ENCODE data around the gene IL1RAPL1.

The IL1RAPL1 gene

DNA sequence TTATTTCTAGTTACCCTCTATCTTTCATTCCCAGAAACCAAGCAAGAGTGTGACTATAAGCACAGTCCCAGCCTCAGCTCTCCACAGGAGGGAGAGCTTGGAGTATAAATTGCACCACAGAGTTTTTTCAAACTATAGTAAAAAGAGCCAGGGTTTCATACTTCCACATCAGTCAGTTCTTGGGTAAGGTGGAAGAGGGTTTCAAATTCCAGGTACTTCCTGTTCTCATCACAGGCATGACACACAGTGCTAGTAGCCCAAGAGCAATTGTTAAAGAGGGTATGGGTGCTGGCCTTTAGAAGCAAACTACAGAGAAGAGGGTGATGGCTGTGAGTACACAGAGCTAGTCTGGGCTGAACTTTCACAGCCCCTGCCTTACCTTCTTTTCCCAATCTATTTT, 5.7 kb upstream of the IL1RAPL1 start:
- Histone ChIP-seq H3K4me1 (ENCODE audit: insufficient read depth, insufficient read length) (no peaks in the 10 kb centered on the region), H3K9ac (ENCODE audit: insufficient read length, low read depth) (no peak overlapping the region), H3K9me3 (ENCODE audit: insufficient read depth, low read length) (no peaks in the 10 kb centered on the region), H3K36me3 (ENCODE audit: insufficient read depth, insufficient read length, low read length) (no peaks in the 10 kb centered on the region), H3K4me3 (ENCODE audit: insufficient read length, low read depth) (no peak overlapping the region), H3K27me3 (ENCODE audit: insufficient read depth, insufficient read length) (no peaks in the 10 kb centered on the region)
- TF ChIP-seq YY1 (IDR thresholded peaks at IDR 0.05; ENCODE audit: insufficient read depth, insufficient read length) (no peak), SUZ12 (IDR thresholded peaks at IDR 0.05; ENCODE audit: extremely low read depth, insufficient read depth, insufficient read length) (no peak), ZNF274 (IDR thresholded peaks at IDR 0.05; ENCODE audit: low read depth, low read length) (no peak)
- DNase-seq (ENCODE audit: low read depth, low spot score): no peak

DNA sequence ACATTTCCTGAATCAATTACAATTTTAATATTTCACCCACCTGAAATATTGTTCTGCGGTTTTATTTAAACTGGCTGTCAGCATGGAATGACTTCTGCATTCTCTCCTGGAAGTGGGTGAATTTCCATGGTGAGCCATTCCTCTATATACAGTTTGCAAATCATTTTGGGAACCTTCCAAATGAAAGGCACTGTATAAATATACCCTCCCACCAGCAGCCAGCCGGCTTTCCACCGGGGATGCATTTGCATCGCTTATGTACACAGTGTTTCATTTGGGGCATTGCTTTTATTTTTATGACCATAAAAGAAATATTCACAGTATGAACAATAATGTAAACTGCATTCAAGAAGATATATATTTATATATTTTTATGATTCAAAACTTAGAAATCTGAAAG, 4.7 kb upstream of the IL1RAPL1 start:
- DNase-seq (ENCODE audit: low read depth, low spot score): no peak
- no peaks in the 10 kb centered on the region for H3K36me3 ChIP-seq (ENCODE audit: insufficient read depth, insufficient read length, low read length)
- H3K4me1 ChIP-seq (ENCODE audit: insufficient read depth, insufficient read length): no peaks in the 10 kb centered on the region
- H3K4me3 ChIP-seq (ENCODE audit: insufficient read length, low read depth): no peak overlapping the region
- TF ChIP-seq SUZ12 (IDR thresholded peaks at IDR 0.05; ENCODE audit: extremely low read depth, insufficient read depth, insufficient read length) (no peak), YY1 (IDR thresholded peaks at IDR 0.05; ENCODE audit: insufficient read depth, insufficient read length) (no peak), ZNF274 (IDR thresholded peaks at IDR 0.05; ENCODE audit: low read depth, low read length) (no peak)
- H3K9ac ChIP-seq (ENCODE audit: insufficient read length, low read depth): no peak overlapping the region
- H3K9me3 ChIP-seq (ENCODE audit: insufficient read depth, low read length): no peaks in the 10 kb centered on the region
- no peaks in the 10 kb centered on the region for H3K27me3 ChIP-seq (ENCODE audit: insufficient read depth, insufficient read length)

DNA sequence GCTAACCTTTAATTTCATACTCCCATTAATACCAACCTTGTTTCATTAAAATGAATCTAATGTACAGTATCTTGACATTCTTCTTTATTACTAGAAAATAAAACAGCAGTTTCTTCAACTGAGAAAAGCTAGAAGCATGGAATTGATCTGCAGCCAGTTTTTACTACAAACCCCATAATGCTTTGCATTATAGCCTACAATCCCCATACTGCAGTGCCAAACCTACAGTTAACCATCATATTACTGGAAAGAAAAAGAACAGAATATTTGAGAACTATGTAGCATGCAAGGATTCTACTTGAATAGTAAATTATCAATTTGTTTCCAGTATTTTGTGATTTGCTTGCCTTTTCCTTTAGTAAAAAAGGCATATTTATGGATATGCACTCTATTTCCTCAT, 3.2 kb upstream of the IL1RAPL1 start:
- no peaks in the 10 kb centered on the region for H3K36me3 ChIP-seq (ENCODE audit: insufficient read depth, insufficient read length, low read length)
- peaks cover 6% of the 10 kb centered on the region for H3K27me3 ChIP-seq (ENCODE audit: insufficient read depth, insufficient read length)
- H3K9me3 ChIP-seq (ENCODE audit: insufficient read depth, low read length): no peaks in the 10 kb centered on the region
- TF ChIP-seq SUZ12 (IDR thresholded peaks at IDR 0.05; ENCODE audit: extremely low read depth, insufficient read depth, insufficient read length) (no peak), ZNF274 (IDR thresholded peaks at IDR 0.05; ENCODE audit: low read depth, low read length) (no peak), YY1 (IDR thresholded peaks at IDR 0.05; ENCODE audit: insufficient read depth, insufficient read length) (no peak)
- H3K4me1 ChIP-seq (ENCODE audit: insufficient read depth, insufficient read length): no peaks in the 10 kb centered on the region
- H3K9ac ChIP-seq (ENCODE audit: insufficient read length, low read depth): no peak overlapping the region
- no peak overlapping the region for H3K4me3 ChIP-seq (ENCODE audit: insufficient read length, low read depth)
- no peak for DNase-seq (ENCODE audit: low read depth, low spot score)

DNA sequence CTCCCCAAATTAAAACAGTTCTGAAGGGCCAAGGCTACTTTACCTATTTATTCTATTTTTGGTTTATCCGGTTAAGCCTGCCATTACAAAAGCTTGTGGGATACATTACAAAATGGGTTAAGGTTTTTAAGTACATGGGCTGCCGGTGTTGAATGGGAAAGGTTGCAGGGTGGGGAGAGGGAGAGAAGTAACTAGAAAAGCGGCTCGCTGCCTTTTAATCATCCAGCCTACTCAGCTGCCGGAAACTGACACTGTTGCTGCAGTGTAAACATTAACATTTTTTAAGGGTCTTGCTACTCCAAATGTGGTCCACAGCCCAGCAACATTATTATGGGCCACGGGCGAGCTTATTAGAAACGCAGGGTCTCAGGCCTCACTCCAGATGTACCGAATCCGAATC, 1.5 kb upstream of the IL1RAPL1 start:
- TF ChIP-seq ZNF274 (IDR thresholded peaks at IDR 0.05; ENCODE audit: low read depth, low read length) (no peak), YY1 (IDR thresholded peaks at IDR 0.05; ENCODE audit: insufficient read depth, insufficient read length) (no peak), SUZ12 (IDR thresholded peaks at IDR 0.05; ENCODE audit: extremely low read depth, insufficient read depth, insufficient read length) (no peak)
- DNase-seq (ENCODE audit: low read depth, low spot score): no peak
- H3K9me3 ChIP-seq (ENCODE audit: insufficient read depth, low read length): no peaks in the 10 kb centered on the region
- H3K4me1 ChIP-seq (ENCODE audit: insufficient read depth, insufficient read length): no peaks in the 10 kb centered on the region
- H3K4me3 ChIP-seq (ENCODE audit: insufficient read length, low read depth): peak overlapping the region; percentile 60
- peaks cover 6% of the 10 kb centered on the region for H3K27me3 ChIP-seq (ENCODE audit: insufficient read depth, insufficient read length)
- H3K36me3 ChIP-seq (ENCODE audit: insufficient read depth, insufficient read length, low read length): no peaks in the 10 kb centered on the region
- no peak overlapping the region for H3K9ac ChIP-seq (ENCODE audit: insufficient read length, low read depth)

DNA sequence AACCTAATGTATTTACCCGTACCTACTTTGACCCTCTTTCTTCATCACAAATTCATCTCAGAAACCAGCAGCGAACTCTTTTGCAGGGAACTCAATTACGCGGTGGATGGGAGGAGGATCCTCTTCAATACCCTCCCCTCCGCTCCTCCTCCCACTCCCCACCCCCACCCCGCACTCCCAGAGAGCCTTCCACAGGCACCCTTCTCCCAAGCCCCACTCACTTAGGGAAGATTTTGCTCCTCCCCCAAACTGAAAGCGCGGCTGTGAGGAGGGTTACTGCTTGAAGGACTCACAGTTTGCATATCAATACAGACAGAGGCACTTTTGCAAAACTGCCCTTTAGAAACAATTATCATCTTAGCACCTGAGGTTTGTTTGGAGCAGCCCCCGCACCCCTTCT, 960 bp upstream of the IL1RAPL1 start:
- peaks cover 6% of the 10 kb centered on the region for H3K27me3 ChIP-seq (ENCODE audit: insufficient read depth, insufficient read length)
- no peak overlapping the region for H3K9ac ChIP-seq (ENCODE audit: insufficient read length, low read depth)
- H3K4me1 ChIP-seq (ENCODE audit: insufficient read depth, insufficient read length): no peaks in the 10 kb centered on the region
- peak overlapping the region; percentile 60 for H3K4me3 ChIP-seq (ENCODE audit: insufficient read length, low read depth)
- no peak for TF ChIP-seq YY1 (IDR thresholded peaks at IDR 0.05; ENCODE audit: insufficient read depth, insufficient read length)
- TF ChIP-seq SUZ12 (IDR thresholded peaks at IDR 0.05; ENCODE audit: extremely low read depth, insufficient read depth, insufficient read length): no peak
- TF ChIP-seq ZNF274 (IDR thresholded peaks at IDR 0.05; ENCODE audit: low read depth, low read length): no peak
- H3K9me3 ChIP-seq (ENCODE audit: insufficient read depth, low read length): no peaks in the 10 kb centered on the region
- no peaks in the 10 kb centered on the region for H3K36me3 ChIP-seq (ENCODE audit: insufficient read depth, insufficient read length, low read length)
- peak; percentile 33 for DNase-seq (ENCODE audit: low read depth, low spot score)

DNA sequence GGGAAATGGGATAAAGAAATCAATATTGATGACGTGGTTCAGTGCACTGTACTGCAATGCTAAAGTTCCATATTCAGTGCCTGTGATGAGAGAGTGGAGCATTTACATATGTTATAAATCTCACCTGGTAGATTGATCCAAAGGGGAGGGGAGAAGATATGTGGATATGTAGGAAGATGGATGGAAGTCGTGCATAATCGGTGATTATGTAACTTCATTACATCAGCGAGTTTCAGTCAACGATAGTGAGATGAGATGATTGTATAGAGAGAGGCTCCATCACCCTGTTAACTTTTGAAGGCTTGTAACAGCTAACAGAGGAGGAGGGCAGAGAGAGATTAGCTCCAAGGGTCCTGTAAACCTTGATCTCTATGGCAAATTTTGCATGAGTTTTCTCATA, 1.8 kb downstream of the IL1RAPL1 start:
- TF ChIP-seq SUZ12 (IDR thresholded peaks at IDR 0.05; ENCODE audit: extremely low read depth, insufficient read depth, insufficient read length) (no peak), ZNF274 (IDR thresholded peaks at IDR 0.05; ENCODE audit: low read depth, low read length) (no peak), YY1 (IDR thresholded peaks at IDR 0.05; ENCODE audit: insufficient read depth, insufficient read length) (no peak)
- H3K36me3 ChIP-seq (ENCODE audit: insufficient read depth, insufficient read length, low read length): no peaks in the 10 kb centered on the region
- H3K9me3 ChIP-seq (ENCODE audit: insufficient read depth, low read length): no peaks in the 10 kb centered on the region
- no peaks in the 10 kb centered on the region for H3K4me1 ChIP-seq (ENCODE audit: insufficient read depth, insufficient read length)
- peaks cover 6% of the 10 kb centered on the region for H3K27me3 ChIP-seq (ENCODE audit: insufficient read depth, insufficient read length)
- no peak overlapping the region for H3K9ac ChIP-seq (ENCODE audit: insufficient read length, low read depth)
- DNase-seq (ENCODE audit: low read depth, low spot score): no peak
- H3K4me3 ChIP-seq (ENCODE audit: insufficient read length, low read depth): no peak overlapping the region

DNA sequence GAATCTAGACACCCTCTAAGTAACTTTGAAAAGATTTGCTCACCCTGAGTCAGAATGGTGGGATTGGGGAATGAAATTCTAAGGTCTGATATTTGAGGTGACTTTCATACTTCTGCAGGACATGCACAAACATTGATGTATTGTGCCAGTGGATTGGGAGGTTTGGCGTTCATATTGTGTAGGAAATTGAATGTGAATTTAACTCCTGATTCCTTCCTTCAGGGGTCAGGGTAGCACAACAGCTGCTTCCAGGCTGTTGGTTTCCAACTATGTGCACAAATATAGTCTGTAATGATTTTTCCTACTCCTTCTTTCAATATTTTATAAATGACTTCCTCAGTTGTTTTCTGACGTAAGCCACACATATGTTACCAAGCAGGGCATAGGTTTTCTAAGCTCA, 3.1 kb downstream of the IL1RAPL1 start:
- peaks cover 6% of the 10 kb centered on the region for H3K27me3 ChIP-seq (ENCODE audit: insufficient read depth, insufficient read length)
- H3K36me3 ChIP-seq (ENCODE audit: insufficient read depth, insufficient read length, low read length): no peaks in the 10 kb centered on the region
- no peak overlapping the region for H3K9ac ChIP-seq (ENCODE audit: insufficient read length, low read depth)
- H3K4me3 ChIP-seq (ENCODE audit: insufficient read length, low read depth): no peak overlapping the region
- no peaks in the 10 kb centered on the region for H3K4me1 ChIP-seq (ENCODE audit: insufficient read depth, insufficient read length)
- DNase-seq (ENCODE audit: low read depth, low spot score): no peak
- no peak for TF ChIP-seq YY1 (IDR thresholded peaks at IDR 0.05; ENCODE audit: insufficient read depth, insufficient read length)
- no peak for TF ChIP-seq ZNF274 (IDR thresholded peaks at IDR 0.05; ENCODE audit: low read depth, low read length)
- TF ChIP-seq SUZ12 (IDR thresholded peaks at IDR 0.05; ENCODE audit: extremely low read depth, insufficient read depth, insufficient read length): no peak
- no peaks in the 10 kb centered on the region for H3K9me3 ChIP-seq (ENCODE audit: insufficient read depth, low read length)

DNA sequence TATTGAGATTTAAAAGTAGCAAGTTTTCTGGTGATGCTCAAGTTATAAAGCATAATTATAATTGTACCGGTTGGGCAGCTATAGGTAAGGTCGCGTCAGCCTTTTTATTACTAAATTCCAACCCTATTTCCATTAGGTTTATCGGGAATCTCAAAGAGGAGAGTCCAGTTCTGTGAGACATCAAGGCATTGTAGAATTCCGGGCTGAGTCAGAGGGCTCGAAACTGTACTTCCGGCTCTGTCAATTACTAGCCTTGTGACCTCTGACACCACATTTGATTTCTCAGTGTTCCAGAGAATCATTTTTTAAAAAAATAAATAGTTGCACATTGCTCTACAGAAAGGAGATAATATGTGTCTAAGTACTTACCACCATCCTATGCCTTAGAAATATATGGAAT, 4.3 kb downstream of the IL1RAPL1 start:
- TF ChIP-seq YY1 (IDR thresholded peaks at IDR 0.05; ENCODE audit: insufficient read depth, insufficient read length): no peak
- no peak for TF ChIP-seq SUZ12 (IDR thresholded peaks at IDR 0.05; ENCODE audit: extremely low read depth, insufficient read depth, insufficient read length)
- TF ChIP-seq ZNF274 (IDR thresholded peaks at IDR 0.05; ENCODE audit: low read depth, low read length): no peak
- Histone ChIP-seq H3K9ac (ENCODE audit: insufficient read length, low read depth) (no peak overlapping the region), H3K4me3 (ENCODE audit: insufficient read length, low read depth) (no peak overlapping the region), H3K9me3 (ENCODE audit: insufficient read depth, low read length) (no peaks in the 10 kb centered on the region), H3K27me3 (ENCODE audit: insufficient read depth, insufficient read length) (peaks cover 6% of the 10 kb centered on the region), H3K36me3 (ENCODE audit: insufficient read depth, insufficient read length, low read length) (no peaks in the 10 kb centered on the region), H3K4me1 (ENCODE audit: insufficient read depth, insufficient read length) (no peaks in the 10 kb centered on the region)
- no peak for DNase-seq (ENCODE audit: low read depth, low spot score)

All from NT2/D1 (cell line).